ENCODE results near the gene SLC30A7. TPM values are rescaled to one million over a fixed set of nuclear protein-coding genes. Genes with fewer than 3 reads are reported as not detected.

SLC30A7 gene
- total and polyA plus RNA-seq, 2 donors from 2014 or later = 4.4 to 40.2 TPM

DNA sequence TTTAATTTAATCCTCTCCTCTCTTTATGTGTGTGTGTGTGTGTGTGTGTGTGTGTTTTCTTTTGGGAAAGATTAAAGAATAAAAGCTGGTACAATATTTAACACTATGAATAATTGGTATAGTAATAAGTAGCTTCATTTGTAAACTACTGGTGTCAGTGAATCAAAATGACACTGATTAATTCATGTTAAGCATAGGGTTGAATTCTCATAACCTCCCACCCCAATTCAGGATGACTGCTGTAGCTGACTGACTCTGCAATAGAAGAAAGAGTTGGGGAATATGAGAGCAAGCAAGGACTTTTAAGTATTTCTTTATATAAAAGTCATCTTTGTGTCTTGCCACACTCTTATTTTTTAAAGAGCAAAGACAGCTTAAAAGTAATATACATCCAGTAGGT lies 13.1 kb downstream of the SLC30A7 start:
- TF ChIP-seq CTCF (IDR thresholded peaks at IDR 0.05; ENCODE audit: borderline replicate concordance, extremely low read depth, insufficient read depth) = no peak
- Histone ChIP-seq H3K27me3 (ENCODE audit: control insufficient read depth, insufficient read depth, low read length) (no peaks in the 10 kb centered on the region), H3K27ac (ENCODE audit: low read depth in 2 of 2, low read length in 2 of 2) (no peak overlapping the region), H3K9ac (ENCODE audit: low read length in 3 of 3) (no peak overlapping the region), H3K4me3 (ENCODE audit: low read length in 3 of 3) (no peak overlapping the region), H3K9me3 (ENCODE audit: control insufficient read depth in 2 of 3, insufficient read depth in 1 of 3, low read length in 3 of 3) (no peaks in the 10 kb centered on the region), H3K36me3 (ENCODE audit: control insufficient read depth in 2 of 3, insufficient read depth in 3 of 3, low read length in 3 of 3) (peaks cover 3 to 26% (median 8%) of the 10 kb centered on the region in 3 donors), H3K4me1 (ENCODE audit: control insufficient read depth in 2 of 3, insufficient read depth in 2 of 3, low read depth in 1 of 3, low read length in 3 of 3) (no peaks in the 10 kb centered on the region)
- DNase-seq = no peak
- intact Hi-C loops (cut with DNase I) = no loop called here
- FAIRE-seq = no peak

- peaks cover 3 to 22% (median 9%) of the 10 kb centered on the region in 3 donors for H3K36me3 ChIP-seq (ENCODE audit: control insufficient read depth in 2 of 3, insufficient read depth in 3 of 3, low read length in 3 of 3)
- no peak overlapping the region for H3K9ac ChIP-seq (ENCODE audit: low read length in 3 of 3)
- no peak overlapping the region for H3K4me3 ChIP-seq (ENCODE audit: low read length in 3 of 3)
- H3K27ac ChIP-seq (ENCODE audit: low read depth in 2 of 2, low read length in 2 of 2) = no peak overlapping the region
- DNase-seq = no peak
- no peaks in the 10 kb centered on the region for H3K9me3 ChIP-seq (ENCODE audit: control insufficient read depth in 2 of 3, insufficient read depth in 1 of 3, low read length in 3 of 3)
- FAIRE-seq = no peak
- H3K4me1 ChIP-seq (ENCODE audit: control insufficient read depth in 2 of 3, insufficient read depth in 2 of 3, low read depth in 1 of 3, low read length in 3 of 3) = no peaks in the 10 kb centered on the region
- no peaks in the 10 kb centered on the region for H3K27me3 ChIP-seq (ENCODE audit: control insufficient read depth, insufficient read depth, low read length)
- intact Hi-C loops (cut with DNase I) = no loop called here
- no peak for TF ChIP-seq CTCF (IDR thresholded peaks at IDR 0.05; ENCODE audit: borderline replicate concordance, extremely low read depth, insufficient read depth)
These were observed 16.1 kb downstream of the SLC30A7 start for GRCh38 chr1:100912019-100912418.

GRCh38 chr1:100921110-100921706 lies 25.3 kb downstream of the SLC30A7 start:
- Histone ChIP-seq H3K27ac (ENCODE audit: low read depth in 2 of 2, low read length in 2 of 2) (no peak overlapping the region), H3K36me3 (ENCODE audit: control insufficient read depth in 2 of 3, insufficient read depth in 3 of 3, low read length in 3 of 3) (peaks cover 0 to 7% (median 2%) of the 10 kb centered on the region in 3 donors), H3K27me3 (ENCODE audit: control insufficient read depth, insufficient read depth, low read length) (no peaks in the 10 kb centered on the region), H3K4me3 (ENCODE audit: low read length in 3 of 3) (no peak overlapping the region), H3K4me1 (ENCODE audit: control insufficient read depth in 2 of 3, insufficient read depth in 2 of 3, low read depth in 1 of 3, low read length in 3 of 3) (no peaks in the 10 kb centered on the region), H3K9me3 (ENCODE audit: control insufficient read depth in 2 of 3, insufficient read depth in 1 of 3, low read length in 3 of 3) (no peaks in the 10 kb centered on the region), H3K9ac (ENCODE audit: low read length in 3 of 3) (no peak overlapping the region)
- intact Hi-C loops (cut with DNase I) = loop anchor here (10.0 kb wide), 1 partner anchor 364 kb away; no protein-coding TSS in a partner anchor
- FAIRE-seq = peak; percentile 95
- peak in 2 of 5 donors; percentile 64 to 68 for DNase-seq
- peak; percentile 36 for TF ChIP-seq CTCF (IDR thresholded peaks at IDR 0.05; ENCODE audit: borderline replicate concordance, extremely low read depth, insufficient read depth)

Measured in kidney (tissue), 14 donors.